Gastroesophageal sphincter (tissue), 3 donors: ENCODE data around the gene MACROH2A1.

Experiments
- EP300 ChIP-seq: sonication (generic); formaldehyde crosslinking; IDR thresholded peaks from one replicate; pipeline ENCODE4 v1.6.1; 2017; ENCODE audit warnings: antibody characterized with exemption, mild to moderate bottlenecking
- POLR2A ChIP-seq, 2 donors: fragments of 450-650 bp; IDR thresholded peaks; one replicate each; pipeline ENCODE4 v1.6.1; 2017; ENCODE audit warnings: antibody characterized with exemption in 2 of 2, mild to moderate bottlenecking in 2 of 2, moderate library complexity in 1 of 2
- TF ChIP-seq, protein P1 (sequence below), 4 experiments: fragments of 200-600 bp in 2 of 4; fragments of 450-650 bp in 2 of 4; sonication (generic) in 1 of 4; IDR thresholded peaks; one replicate each; pipeline ENCODE4 v1.5.1; 2017 to 2019; ENCODE audit warnings: antibody characterized with exemption in 4 of 4, mild to moderate bottlenecking in 2 of 4, moderate library complexity in 2 of 4

DNA sequence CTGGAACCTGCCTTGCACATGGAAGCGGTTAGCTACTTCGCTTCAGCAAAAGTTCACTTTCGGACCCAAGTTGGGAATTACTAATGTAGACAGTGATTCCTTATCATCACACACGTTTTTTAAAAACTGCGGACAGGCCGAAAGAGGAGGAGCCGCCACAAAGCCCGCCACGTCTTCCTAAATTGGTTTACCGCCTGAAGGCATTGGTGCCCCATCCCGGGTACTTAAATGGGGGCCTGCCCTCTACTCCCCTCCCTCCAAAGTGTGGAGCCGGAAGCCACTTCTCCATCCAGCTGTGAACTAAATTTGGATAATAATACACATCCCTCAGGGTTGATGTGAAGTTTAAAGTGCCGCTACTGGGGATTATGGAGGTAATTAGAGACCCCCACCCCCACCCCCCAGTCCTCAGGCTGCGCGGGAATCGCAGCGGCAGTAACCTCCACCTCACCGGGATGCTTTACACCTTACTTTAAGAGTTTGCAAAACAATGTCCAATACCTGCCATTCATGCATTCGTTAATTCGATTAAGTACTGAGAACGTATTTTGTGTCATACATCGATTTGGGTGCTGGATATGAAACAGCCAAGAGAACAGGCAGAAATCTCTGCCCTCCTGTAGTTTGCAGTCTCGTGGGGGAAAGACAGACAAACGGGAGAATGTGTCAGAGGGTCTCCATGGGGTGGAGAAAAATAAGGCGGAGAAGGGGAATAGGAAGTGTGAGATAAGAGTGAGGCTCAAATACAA, 937 bp upstream of the MACROH2A1 start:
- TF ChIP-seq, protein P1, sequence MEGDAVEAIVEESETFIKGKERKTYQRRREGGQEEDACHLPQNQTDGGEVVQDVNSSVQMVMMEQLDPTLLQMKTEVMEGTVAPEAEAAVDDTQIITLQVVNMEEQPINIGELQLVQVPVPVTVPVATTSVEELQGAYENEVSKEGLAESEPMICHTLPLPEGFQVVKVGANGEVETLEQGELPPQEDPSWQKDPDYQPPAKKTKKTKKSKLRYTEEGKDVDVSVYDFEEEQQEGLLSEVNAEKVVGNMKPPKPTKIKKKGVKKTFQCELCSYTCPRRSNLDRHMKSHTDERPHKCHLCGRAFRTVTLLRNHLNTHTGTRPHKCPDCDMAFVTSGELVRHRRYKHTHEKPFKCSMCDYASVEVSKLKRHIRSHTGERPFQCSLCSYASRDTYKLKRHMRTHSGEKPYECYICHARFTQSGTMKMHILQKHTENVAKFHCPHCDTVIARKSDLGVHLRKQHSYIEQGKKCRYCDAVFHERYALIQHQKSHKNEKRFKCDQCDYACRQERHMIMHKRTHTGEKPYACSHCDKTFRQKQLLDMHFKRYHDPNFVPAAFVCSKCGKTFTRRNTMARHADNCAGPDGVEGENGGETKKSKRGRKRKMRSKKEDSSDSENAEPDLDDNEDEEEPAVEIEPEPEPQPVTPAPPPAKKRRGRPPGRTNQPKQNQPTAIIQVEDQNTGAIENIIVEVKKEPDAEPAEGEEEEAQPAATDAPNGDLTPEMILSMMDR (IDR thresholded peaks at IDR 0.05), result no peak
- TF ChIP-seq EP300 (no peak), POLR2A (IDR thresholded peaks at IDR 0.05) (no peak)
